COR-L47 (cell line): ENCODE data around the gene COA7.
A peak's percentile ranks its signal among the peaks of the same experiment; 100 is the strongest.
"Not testable (repeated sequence)": the region's sequence is repeated elsewhere in the genome, so short reads cannot be mapped to it uniquely, and the experiment has no call there.

ENCODE experiments used
- DNase-seq: peaks from one replicate; lab custom pipeline; 2025; lab: John Stamatoyannopoulos, UW

Gene COA7

DNA sequence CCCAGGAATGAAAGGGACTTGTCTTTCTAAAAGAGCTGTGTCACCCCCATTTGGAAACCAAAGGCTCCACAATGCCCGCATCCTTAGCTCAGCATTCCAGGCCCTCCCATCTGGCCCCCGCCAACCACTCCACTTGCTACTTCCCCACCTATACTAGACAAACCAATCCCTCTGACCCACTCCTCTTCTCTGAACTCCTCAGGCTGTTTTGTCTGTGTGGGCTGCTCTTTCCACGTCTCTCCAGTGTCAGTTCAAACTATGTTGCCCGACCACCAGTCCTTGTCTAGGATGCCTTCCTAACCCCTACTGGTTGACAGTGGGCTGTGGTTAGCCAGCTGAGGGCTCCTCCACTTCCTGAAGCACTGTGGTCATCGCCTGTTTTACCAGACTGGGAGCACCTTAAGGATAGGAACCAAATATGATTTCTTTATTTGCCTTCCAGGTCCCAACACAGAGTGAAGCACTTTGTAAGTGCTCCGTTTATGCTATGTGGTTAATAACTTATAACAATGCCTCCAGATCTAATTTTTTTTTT, 8.1 kb upstream of the COA7 start:
- no peak for DNase-seq

DNA sequence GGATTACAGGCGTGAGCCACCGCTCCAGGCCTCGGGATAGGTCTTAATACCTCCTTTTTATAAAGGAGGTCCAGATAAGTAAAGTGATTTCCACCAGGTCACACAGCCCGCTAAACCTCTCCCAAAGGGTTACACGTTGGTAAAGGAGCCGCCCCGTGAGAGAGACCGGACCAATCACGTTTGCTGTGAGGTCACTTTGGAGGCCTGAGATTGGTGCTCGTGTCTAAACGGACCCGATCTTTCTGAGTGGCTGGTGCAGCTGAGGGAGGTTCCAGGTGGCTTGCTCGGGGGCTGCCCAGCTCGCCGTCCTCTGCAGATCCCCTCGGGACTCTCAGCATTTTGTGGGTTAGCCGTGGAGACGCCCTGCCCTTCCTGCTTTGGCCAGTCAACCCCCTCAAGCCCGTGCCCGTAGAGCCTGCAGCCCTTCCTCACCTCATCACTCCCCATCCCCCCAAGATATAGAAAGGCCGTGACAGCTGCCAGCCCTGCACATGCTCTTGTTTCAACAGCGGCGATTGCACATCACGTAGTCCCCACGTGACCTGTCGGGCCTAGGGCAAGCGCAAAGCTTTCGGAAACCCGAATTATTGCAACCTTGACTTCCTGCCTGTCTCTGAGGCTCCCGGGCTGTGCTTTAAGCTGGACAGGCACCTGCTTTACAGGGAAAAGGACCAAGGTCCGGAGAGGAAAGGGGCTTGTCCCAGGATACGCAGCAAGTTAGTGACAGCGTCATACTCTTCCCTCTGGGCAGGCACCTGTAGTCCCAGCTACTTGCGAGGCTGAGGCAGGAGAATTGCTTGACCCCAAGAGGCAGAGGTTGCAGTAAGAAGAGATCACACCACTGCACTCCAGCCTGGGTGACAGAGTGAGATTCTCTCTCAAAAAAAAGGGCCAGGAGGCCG, 5.0 kb upstream of the COA7 start:
- no peak for DNase-seq

DNA sequence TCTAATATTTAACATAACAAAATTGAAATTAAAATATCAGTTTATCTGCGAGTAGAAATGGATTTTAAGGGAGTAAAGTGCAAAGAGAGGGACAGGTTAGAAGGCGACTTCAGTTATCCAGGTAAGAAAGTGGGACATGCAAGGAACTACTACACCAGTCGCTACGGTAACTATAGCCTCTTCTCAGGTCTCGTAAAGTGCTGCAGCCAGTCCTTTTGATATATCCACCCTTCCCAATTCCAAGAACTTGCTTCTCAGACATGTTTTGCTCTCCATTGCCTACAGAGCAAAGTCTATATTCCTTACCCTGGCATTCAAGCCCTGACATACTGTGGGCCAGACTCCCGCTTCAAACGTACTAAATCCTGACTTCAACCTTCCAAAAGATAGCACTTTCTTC, 2.5 kb downstream of the COA7 start:
- DNase-seq = no peak

DNA sequence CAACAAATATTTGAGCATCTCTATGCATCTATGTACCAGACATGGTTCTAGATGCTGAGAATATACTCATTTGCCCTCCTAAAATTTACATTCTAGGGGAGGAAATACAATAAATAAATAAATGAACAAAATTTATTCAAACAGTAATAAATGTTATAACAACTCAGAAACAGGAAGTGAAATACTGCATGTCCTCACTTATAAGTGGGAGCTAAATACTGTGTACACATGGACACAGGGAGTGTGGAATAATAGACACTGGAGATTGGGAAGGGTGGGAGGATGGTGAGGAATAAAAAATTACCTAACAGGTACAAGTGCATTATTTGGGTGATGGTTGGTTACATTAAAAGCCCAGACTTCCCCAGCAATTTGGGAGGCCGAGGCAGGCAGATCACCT, 4.3 kb downstream of the COA7 start:
- no peak for DNase-seq

DNA sequence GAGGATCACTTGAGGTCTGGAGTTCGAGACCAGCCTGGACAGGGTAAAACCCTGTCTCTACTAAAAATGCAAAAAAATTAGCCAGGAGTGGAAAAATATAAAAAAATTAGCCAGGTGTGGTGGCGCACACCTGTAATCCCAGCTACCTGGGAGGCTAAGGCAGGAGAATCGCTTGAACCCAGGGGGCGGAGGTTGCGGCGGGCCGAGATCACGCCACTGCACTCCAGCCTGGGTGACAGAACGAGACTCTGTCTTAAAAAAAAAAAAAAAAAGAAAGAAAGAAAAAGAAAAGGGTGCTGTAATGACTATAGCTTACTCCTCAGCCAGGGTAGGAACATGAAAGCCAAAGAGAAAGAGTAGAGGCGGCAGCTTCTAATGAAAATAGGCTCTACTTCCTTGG, 4.8 kb downstream of the COA7 start:
- DNase-seq = not testable (repeated sequence)

DNA sequence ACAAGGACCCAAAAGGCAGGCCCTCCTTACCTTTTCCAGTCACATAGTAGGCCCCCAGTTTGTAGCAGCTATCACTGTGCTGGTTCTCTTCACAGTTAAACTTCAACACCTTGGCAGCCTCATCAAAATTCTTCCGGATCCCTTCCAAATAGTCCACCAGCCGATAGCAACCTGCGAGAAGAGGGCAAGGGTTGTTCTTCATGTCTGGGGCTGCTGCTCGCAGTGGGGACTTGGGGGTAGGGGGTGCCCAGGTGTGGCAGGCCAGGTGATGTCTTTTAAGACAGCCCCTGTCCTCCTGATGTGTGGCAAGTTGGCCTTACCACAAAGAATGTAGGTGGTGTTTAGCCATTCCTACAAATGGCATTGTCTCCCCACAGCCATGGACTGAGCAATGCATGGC, 5.5 kb downstream of the COA7 start:
- DNase-seq = no peak

DNA sequence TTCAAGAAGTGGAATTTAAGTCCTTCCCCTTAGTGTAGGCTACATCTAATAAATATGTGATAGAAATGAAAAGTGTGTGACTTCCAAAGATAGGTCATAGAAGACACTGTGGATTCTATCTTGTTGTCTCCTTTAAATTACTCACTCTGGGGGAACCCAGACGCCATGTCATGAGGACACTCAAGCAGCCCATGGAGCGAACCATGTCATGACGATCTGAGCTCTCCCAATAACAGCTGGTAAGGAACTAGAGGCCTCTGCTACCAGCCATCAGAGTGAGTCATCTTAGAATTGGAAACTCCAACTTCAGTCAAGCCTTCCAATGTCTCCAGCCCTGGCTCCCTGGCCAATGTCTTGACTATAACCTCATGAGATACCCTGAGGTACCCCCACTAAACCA, 6.3 kb downstream of the COA7 start:
- no peak for DNase-seq

DNA sequence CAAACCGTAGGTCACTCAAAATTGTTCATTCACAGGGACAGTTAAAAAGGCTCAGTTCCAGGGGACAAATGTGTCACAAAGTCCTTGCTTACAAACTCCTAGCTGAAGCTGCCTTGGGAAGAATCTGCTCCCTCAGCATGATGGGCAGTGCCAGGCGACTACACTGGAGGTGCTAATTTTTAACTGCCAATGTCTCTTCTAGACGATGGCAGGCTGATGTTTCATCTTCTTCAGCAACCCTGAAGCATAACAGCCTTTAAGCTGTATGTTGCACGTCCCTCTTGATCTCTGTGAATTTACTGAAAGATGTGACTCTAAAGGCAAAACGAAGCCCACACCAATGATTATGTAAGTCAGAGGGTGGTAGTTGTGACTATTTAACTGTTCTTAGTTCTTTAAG, 11.3 kb downstream of the COA7 start:
- DNase-seq = no peak

DNA sequence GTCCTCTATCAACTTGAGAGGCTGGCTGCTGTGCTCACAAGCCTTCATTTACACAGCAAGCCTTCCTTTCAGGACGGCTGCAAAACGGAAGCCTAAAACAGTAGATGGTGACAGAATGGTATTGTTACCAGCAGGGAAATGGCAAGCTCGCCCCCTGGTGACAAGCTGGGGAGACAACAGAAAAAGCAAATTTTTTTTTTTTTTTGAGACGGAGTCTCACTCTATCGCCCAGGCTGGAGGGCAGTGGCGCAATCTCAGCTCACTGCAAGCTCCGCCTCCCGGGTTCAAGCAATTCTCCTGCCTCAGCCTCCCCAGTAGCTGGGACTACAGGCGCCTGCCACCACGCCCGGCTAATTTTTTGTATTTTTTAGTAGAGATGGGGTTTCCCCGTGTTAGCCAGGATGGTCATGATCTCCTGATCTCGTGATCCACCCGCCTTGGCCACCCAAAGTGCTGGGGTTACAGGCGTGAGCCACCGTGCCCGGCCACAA, 11.8 kb downstream of the COA7 start:
- peak; percentile 56 for DNase-seq

DNA sequence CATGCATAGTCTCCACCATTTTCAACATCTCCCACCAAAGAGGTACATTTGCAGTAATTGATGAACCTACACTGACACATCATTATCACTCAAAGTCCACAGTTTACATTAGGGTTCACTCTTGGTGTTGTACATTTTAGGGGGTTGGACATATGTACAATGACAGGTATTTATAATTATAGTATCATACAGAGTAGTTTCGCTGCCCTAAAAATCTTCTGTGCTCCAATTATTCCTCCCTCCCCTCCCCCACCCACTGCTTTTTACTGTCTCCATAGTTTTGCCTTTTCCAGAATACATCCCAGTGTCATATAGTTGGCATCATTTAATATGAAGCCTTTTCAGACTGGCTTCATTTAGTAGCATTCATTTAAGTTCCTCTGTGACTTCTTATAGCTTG, 13.6 kb downstream of the COA7 start:
- DNase-seq = no peak

DNA sequence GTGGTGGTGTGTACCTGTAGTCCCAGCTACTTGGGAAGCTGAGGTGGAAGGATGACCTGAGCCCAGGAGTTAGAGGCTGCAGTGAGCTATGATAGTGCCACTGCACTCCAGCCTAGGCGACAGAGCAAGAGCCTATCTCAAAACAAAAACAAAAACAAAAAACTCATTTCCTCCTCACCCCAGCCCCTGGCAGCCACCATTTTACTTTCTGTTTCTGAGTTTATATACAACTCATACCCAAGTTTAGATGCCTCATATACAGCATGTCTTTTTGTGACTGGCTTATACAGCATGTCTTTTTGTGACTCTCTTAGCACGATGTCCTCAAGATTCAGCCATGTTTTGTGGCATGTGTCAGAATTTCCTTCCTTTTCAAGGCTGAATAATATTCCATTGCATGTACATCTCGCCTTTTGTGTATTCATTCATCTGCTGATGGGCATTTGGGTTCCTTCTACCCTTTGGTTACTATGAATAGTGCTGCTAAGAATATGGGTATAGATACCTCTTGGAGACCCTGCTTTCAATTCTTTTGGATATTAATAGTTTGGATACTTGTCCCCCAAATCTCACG, 14.7 kb downstream of the COA7 start:
- no peak for DNase-seq

DNA sequence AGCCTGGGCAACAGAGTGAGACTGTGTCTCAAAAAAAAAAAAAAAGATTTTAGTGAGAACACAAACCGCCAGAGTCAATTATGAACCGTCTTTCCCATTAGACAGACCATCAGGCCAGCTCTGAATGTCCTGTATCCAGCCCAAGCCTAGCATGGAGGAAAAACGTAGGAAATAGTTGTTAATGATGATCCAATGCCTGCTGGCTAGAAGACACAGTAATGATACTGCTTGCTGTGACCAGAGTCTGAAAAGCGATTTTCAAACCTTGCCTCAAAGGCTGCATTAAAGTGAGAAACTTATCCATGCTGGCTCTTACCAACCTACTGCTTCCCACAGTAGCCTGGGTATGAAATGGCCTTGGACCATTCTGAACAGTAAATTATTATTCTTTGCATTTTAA, 17.0 kb downstream of the COA7 start:
- DNase-seq = no peak

DNA sequence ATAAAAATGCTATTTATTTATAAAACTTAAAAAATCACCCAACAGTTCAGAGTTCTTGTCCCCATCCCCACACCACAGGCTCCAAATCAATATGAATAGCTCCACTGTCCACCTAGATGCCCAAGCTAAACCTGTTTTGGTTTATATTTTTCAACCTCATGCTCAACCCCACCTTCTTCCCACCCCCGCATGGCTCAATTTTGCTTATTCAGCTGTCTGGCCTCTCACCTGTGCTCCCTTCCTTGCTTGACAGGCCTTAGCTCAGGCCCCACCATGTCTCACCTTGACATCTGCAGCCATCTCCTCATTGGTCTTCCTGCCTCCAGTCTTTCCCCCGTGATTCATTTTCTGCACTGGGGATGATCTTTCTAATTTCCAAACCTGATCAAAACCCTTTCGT, 17.8 kb downstream of the COA7 start:
- no peak for DNase-seq

DNA sequence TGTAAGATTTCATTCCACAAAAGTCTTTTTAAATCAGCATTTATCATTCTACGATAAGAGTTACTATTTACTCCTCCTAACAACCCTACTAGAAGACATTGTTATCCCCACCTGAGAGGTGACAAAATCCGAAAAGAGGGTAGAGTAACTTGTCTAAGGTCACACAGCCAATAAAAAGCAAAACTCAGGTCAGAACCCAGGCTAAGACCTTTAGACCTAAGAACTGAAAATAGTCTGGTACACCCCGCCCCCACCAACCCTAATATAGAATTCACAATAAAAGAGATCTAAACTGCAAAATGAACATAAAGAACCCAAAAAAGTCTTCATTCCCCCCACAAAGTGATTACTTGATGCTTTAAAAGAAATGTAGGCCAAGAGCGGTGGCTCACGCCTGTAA, 18.6 kb downstream of the COA7 start:
- no peak for DNase-seq

DNA sequence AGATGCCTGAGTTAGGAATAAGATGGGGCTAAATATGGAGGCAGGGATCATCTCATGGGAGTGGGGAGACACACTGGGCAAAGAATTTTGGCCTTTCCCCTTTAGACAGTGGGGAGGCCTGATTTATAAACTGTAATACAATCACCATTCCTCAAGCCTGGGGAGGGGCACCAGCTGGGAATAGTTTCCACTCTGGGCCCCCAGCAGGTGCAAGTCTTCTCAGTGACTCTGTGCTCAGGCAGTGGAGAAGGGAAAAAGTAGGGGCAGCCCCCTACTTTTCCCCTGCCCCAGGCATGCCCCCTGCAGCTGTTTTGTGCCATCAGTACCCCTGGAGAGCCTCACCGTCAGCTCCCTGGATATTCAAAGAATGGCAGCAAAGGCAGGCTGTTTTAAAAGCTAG, 19.1 kb downstream of the COA7 start:
- no peak for DNase-seq

DNA sequence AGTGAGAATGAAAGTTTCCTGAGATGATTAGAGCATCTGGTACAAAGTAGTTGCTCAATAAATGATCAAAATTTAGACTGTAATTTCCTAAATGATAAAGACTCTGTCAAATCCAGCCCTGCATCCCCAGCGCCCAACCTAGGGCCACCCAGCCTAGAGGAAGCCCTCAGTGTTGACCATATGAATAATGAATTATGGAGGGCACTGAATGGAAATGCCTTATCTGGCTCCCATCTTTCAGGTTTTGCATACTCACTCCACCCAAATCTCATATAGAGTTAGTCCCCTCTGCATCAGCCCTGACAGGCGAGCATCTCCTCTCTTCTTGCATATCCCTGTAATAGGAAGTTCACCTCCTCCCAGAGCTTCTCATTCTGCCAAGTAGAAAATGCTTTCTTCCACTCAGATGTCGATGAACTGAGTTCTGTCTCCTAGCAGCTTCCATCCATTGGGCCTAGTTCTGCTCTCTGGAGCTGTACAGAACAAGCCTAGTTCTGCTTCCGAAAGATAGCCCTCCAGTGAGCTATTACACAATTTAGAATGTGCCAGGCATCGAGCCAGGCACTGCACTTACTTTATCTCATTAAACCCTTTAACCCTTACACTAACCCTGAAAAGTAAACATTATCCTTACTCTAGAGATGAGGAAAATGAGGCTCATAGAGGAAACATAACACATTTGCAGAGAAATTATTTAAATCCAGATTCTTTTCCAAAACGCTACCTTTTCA, 20.9 kb downstream of the COA7 start:
- DNase-seq = no peak

DNA sequence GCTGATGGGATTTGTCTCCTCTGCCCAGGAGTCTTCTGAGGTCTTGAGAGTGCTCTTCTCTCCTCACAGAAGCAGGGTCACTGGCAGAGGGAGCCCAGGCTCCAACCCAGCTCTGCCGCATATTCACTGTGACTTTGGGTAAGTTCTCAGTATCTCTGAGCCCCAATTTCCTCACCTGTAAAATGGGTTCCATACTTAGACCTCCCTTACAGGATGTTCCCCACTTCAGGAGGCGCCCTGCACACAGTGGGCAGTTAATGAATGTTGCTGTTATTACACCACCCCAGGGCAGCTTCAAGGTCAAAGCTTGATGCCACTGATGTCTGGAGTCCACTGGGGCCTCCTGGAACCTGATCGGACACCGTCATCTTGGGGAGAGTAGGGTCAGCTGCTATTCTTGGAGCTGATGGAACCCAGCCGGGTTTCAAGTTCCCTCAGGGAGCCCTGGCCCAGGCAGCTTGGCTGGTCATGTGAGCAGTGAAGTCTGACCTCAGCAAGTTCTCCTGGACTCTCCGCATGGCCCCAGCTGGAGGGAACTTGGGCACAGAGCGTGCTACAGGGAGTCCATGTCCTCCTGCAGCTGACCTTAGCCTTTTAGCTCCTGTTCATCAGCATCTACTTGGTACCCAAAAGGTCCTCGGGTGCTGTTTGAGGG, 21.8 kb downstream of the COA7 start:
- DNase-seq = no peak

DNA sequence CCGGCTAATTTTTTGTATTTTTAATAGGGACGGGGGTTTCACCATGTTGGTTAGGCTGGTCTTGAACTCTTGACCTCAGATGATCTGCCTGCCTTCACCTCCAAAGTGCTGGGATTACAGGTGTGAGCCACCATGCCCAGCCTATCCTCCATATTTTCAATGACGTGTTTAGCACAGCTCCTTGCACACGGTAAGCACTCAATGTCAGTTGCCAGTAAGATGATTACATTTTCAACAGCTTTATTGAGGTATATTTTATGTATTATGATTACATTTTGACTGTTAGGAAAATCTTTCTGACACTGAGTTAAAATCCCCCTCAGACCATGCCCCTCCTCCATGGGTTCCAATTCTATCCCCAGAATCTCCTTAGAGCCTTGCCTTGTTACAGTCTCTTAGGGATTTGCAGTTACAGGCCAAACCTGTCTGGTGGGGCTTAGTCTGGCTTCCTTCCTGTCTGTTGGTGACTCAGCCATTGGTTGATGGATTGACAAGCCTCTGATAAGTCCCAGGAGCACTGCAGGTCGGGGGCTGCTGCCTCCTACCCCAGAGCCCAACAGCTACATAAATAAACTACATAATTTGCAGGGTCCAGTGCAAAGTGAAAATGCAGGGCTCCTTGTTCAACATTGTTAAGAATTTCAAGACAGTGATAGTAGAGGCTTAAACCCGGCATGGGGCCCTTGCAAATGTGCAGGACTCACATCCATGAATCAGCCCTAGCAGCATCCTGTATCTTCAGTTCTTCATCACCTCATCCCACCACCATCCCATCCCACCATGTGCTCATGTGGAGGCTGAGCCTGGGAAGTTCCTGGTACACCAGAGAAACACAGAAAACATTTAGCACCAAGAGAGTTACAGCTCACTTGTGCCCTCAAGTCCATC, 23.4 kb downstream of the COA7 start:
- no peak for DNase-seq

DNA sequence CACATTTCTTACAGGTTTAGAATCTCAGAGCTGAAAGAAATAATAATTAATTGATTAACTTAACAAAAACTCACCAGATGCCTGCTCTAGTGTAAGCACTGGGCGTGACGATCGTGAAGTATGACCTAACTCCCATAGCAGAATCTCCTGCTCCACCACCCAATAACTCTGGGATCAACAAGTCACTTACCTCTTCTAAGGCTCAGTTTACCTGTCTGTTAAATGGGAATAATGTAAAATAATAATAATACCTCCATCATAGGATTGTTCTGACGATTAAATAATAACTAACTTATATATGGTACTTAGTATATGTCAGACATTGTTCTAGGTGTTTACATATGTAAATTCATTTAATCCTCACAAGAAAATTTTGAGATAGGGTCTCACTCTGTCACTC, 24.6 kb downstream of the COA7 start:
- no peak for DNase-seq

DNA sequence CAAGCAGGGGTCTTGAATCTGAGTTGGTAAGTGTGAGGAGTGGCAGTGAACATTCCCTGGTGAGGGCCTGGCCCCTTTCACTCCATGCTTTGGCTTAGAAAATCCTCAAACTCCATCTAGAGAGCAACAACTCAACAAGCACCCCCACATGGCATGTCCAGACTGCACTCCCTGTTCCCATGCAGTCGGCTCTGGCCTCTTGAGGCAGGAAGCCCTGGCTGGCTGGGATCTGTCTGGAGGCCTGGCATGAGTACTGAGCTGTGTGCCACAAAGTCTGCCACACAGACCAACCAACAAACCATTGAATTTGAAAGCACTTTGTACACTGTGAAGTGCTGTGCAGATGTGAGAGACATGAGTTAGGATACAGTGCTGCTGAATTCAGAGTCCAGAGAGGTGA, 25.2 kb downstream of the COA7 start:
- no peak for DNase-seq

DNA sequence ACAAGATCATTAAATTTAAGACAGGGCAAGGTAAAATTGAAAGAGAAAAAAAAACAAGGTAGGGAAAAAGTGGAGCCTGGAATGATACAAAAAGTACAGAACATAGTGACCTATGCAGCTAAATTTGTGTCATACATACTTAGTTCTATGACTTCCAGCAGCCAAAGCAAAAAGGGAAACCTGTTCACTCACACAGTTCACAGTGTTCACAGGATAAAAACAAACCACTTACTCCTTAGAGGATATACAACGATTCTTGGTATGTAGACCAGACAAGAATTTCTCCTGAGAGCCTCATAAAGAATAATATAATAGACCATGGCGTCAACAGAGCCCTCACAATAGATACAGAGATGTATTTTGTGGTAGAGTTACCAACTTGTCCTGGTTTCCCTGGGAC, 27.5 kb downstream of the COA7 start:
- no peak for DNase-seq
